HepG2 (cell line): Measurements from ENCODE around the gene BBOX1. TPM values are rescaled to one million over a fixed set of nuclear protein-coding genes. Genes with fewer than 3 reads are reported as not detected.

Experiments
- ATAC-seq: fragments of 200-7000 bp; cut with Tn5 transposase; 3 replicates; pipeline ENCODE4 v1.9.1; 2020; ENCODE audit warnings: mild to moderate bottlenecking, moderate library complexity
- BruUV-seq: library from RNA; stranded (reverse); fragments of 400-500 nt; replicated peaks from 2 replicates; lab custom pipeline; 2021; lab: Mats Ljungman, UMichigan
- CTCF ChIA-PET: fragments of 300-600 bp; formaldehyde crosslinking; extraction: SDS; loops from one replicate; lab custom pipeline; 2021; ENCODE audit warnings: low total read pairs, inconsistent platforms, low intra/inter-chr PET ratio; lab: Yijun Ruan, JAX
- POLR2A ChIA-PET: fragments of 350-600 bp; sonication (Branson Sonifier 250); formaldehyde crosslinking; loops from one replicate; lab custom pipeline; 2020; ENCODE audit warnings: antibody characterized with exemption, inconsistent platforms; lab: Yijun Ruan, JAX
- DNase-seq: peaks from one replicate; pipeline ENCODE4 v3.0.0-alpha.2; 2015; ENCODE audit warnings: low spot score
- FAIRE-seq: peaks from 3 replicates; lab custom pipeline; 2011; peaks lifted over from hg19 to GRCh38; lab: Jason Lieb, UNC
- H2AFZ ChIP-seq: one replicate; pipeline ENCODE4 v1.6.1; 2011; ENCODE audit warnings: low read length, inconsistent platforms
- H3K27ac ChIP-seq: fragments of 300-600 bp; 3 replicates; pipeline ENCODE4 v1.8.0; 2011; ENCODE audit warnings: mixed run types, mild to moderate bottlenecking, mixed read lengths, low read length, inconsistent platforms; ENCODE audit not compliant: insufficient read depth; ENCODE audit errors: extremely low read length
- H3K27me3 ChIP-seq, 2 experiments: fragments of 200-600 bp in 1 of 2; 2 replicates in 1 of 2; 3 replicates in 1 of 2; pipeline versions ENCODE4 v1.6.0 to v1.8.0; 2011; ENCODE audit warnings: low read length in 2 of 2, mild to moderate bottlenecking in 2 of 2, moderate library complexity in 2 of 2, inconsistent platforms in 1 of 2; ENCODE audit not compliant: insufficient read depth in 2 of 2, control insufficient read depth in 1 of 2
- H3K36me3 ChIP-seq, 2 experiments: fragments of 200-600 bp in 1 of 2; replicated peaks in 1 of 2; 2 replicates in 1 of 2; 3 replicates in 1 of 2; pipeline versions ENCODE4 v1.5.1 to v1.8.0; 2011; ENCODE audit warnings: low read length in 2 of 2, inconsistent platforms in 1 of 2; ENCODE audit not compliant: insufficient read depth in 2 of 2, control insufficient read depth in 1 of 2
- H3K4me1 ChIP-seq: 2 replicates; pipeline ENCODE4 v1.5.1; 2012; ENCODE audit warnings: low read length, inconsistent platforms; ENCODE audit not compliant: insufficient read depth
- H3K4me2 ChIP-seq: 2 replicates; pipeline ENCODE4 v1.6.0; 2011; ENCODE audit warnings: low read depth, low read length, inconsistent platforms
- H3K4me3 ChIP-seq, 3 experiments: fragments of 200-600 bp in 1 of 3; sonication (generic), shearing (Covaris generic) in 1 of 3; replicated peaks in 1 of 3; 2 replicates each; pipeline ENCODE4 v1.5.1; 2011 to 2016; ENCODE audit warnings: low read length in 3 of 3, inconsistent platforms in 2 of 3, low read depth in 2 of 3, mild to moderate bottlenecking in 2 of 3, control low read depth in 1 of 3, mixed read lengths in 1 of 3; ENCODE audit not compliant: insufficient read depth in 1 of 3
- H3K79me2 ChIP-seq: one replicate; pipeline ENCODE4 v1.6.1; 2011; ENCODE audit warnings: low read length, inconsistent platforms; ENCODE audit not compliant: insufficient read depth
- H3K9ac ChIP-seq: 2 replicates; pipeline ENCODE4 v1.6.0; 2011; ENCODE audit warnings: mild to moderate bottlenecking, low read depth, low read length, inconsistent platforms; ENCODE audit not compliant: insufficient read depth
- H3K9me3 ChIP-seq: 2 replicates; pipeline ENCODE4 v1.5.1; 2012; ENCODE audit warnings: mild to moderate bottlenecking, low read length
- H4K20me1 ChIP-seq: 2 replicates; pipeline ENCODE4 v1.6.0; 2011; ENCODE audit warnings: inconsistent platforms, mild to moderate bottlenecking, low read length, moderate library complexity; ENCODE audit not compliant: insufficient read depth
- ATRX ChIP-seq: sonication (generic); formaldehyde crosslinking; IDR thresholded peaks from 2 replicates; pipeline ENCODE4 v1.4.0; 2020; ENCODE audit warnings: missing genetic modification reagents, borderline replicate concordance
- DZIP1 ChIP-seq: sonication (generic); formaldehyde crosslinking; IDR thresholded peaks from 2 replicates; pipeline ENCODE4 v1.5.0; 2020; ENCODE audit warnings: mild to moderate bottlenecking, missing genetic modification reagents
- FOXO1 ChIP-seq: sonication (generic); formaldehyde crosslinking; IDR thresholded peaks from 2 replicates; pipeline ENCODE4 v1.4.0; 2020; ENCODE audit warnings: missing genetic modification reagents
- HNRNPL ChIP-seq: fragments of 200-400 bp; formaldehyde crosslinking; IDR thresholded peaks from 2 replicates; pipeline ENCODE4 v1.6.1; 2017; ENCODE audit warnings: mild to moderate bottlenecking, low read depth, low read length
- JARID2 ChIP-seq: sonication (generic); formaldehyde crosslinking; IDR thresholded peaks from 2 replicates; pipeline ENCODE4 v1.8.1; 2023; ENCODE audit warnings: missing genetic modification reagents, inconsistent platforms; ENCODE audit not compliant: insufficient replicate concordance
- KAT8 ChIP-seq: IDR thresholded peaks from 2 replicates; pipeline ENCODE4 v1.6.1; 2016; ENCODE audit warnings: missing genetic modification reagents, missing compliant biosample characterization
- RFXANK ChIP-seq: IDR thresholded peaks from 2 replicates; pipeline ENCODE4 v1.6.1; 2016
- SETDB1 ChIP-seq: sonication (generic); formaldehyde crosslinking; IDR thresholded peaks from 2 replicates; pipeline ENCODE4 v1.5.1; 2020; ENCODE audit warnings: missing genetic modification reagents, mild to moderate bottlenecking, borderline replicate concordance
- SP140L ChIP-seq: sonication (generic); formaldehyde crosslinking; IDR thresholded peaks from 2 replicates; pipeline ENCODE4 v1.4.0; 2020; ENCODE audit warnings: missing genetic modification reagents, borderline replicate concordance
- ZFP36L2 ChIP-seq: sonication (generic); formaldehyde crosslinking; IDR thresholded peaks from 2 replicates; pipeline ENCODE4 v1.4.0; 2020; ENCODE audit warnings: missing genetic modification reagents
- ZNF20 ChIP-seq: sonication (generic); formaldehyde crosslinking; IDR thresholded peaks from 2 replicates; pipeline ENCODE4 v1.4.0; 2020; ENCODE audit warnings: mild to moderate bottlenecking, moderate library complexity, missing genetic modification reagents
- ZNF205 ChIP-seq: IDR thresholded peaks from 2 replicates; pipeline ENCODE4 v1.6.1; 2018; ENCODE audit warnings: missing biosample characterization, missing genetic modification reagents
- ZNF235 ChIP-seq: sonication (generic); formaldehyde crosslinking; IDR thresholded peaks from 2 replicates; pipeline ENCODE4 v1.8.1; 2023; ENCODE audit warnings: mild to moderate bottlenecking, missing genetic modification reagents, borderline replicate concordance
- ZNF264 ChIP-seq: sonication (generic); formaldehyde crosslinking; IDR thresholded peaks from 2 replicates; pipeline ENCODE4 v1.4.0; 2020; ENCODE audit warnings: missing genetic modification reagents
- ZSCAN30 ChIP-seq: sonication (generic); formaldehyde crosslinking; IDR thresholded peaks from 2 replicates; pipeline ENCODE4 v1.5.0; 2020; ENCODE audit warnings: mild to moderate bottlenecking, missing genetic modification reagents
- ZZZ3 ChIP-seq: sonication (generic); formaldehyde crosslinking; IDR thresholded peaks from 2 replicates; pipeline ENCODE4 v1.4.0; 2020; ENCODE audit warnings: missing genetic modification reagents, mild to moderate bottlenecking, borderline replicate concordance
- WGBS: methylation state at CpG from one replicate; pipeline ENCODE4 v1.1.6; 2017; ENCODE audit warnings: low lambda C conversion rate; 5-methylcytosine and 5-hydroxymethylcytosine counted together
- in situ Hi-C: cut with HindIII; loops from 2 replicates; pipeline ENCODE4 v1.10.0; 2017; ENCODE audit warnings: low pct_unique_long_range_greater_than_20kb; ENCODE audit not compliant: extremely low pct_ligation_motif_present
- intact Hi-C: fragments of 100-400 bp; cut with micrococcal nuclease; formaldehyde crosslinking; loops from one replicate; pipeline ENCODE4 v1.10.0; 2022; ENCODE audit not compliant: unreplicated experiment
- polyA plus RNA-seq, 8 experiments: library from polyadenylated mRNA; depleted of rRNA in 3 of 8; stranded (reverse) in 7 of 8; unstranded in 1 of 8; fragments of >200 nt; fragmentation: Illumina TruSeq in 4 of 8; extraction: Trizol in 4 of 8; gene quantifications; 2 replicates each; pipeline versions ENCODE4 v1.2.1 to v1.2.3, GENCODE V29; 2011 to 2016; ENCODE audit warnings: low read depth in 4 of 8, missing spikeins in 1 of 8, mixed read lengths in 1 of 8; ENCODE audit not compliant: insufficient read depth in 1 of 8
- total RNA-seq, 5 experiments: library from RNA; depleted of rRNA; stranded (reverse); fragments of >200 nt; fragmentation: Illumina TruSeq; extraction: Trizol; gene quantifications; 2 replicates each; pipeline ENCODE4 v1.2.3, GENCODE V29; 2016; ENCODE audit warnings: low read depth in 1 of 5
- TF ChIP-seq, protein P1 (sequence below): sonication (generic); formaldehyde crosslinking; IDR thresholded peaks from 2 replicates; pipeline ENCODE4 v1.4.0; 2020; ENCODE audit warnings: missing genetic modification reagents

Gene BBOX1
- total and polyA plus RNA-seq, 2 of the 13 experiments (the other 11 are each of a cell fraction or from before 2014, with no cell fraction given), result not detected

DNA sequence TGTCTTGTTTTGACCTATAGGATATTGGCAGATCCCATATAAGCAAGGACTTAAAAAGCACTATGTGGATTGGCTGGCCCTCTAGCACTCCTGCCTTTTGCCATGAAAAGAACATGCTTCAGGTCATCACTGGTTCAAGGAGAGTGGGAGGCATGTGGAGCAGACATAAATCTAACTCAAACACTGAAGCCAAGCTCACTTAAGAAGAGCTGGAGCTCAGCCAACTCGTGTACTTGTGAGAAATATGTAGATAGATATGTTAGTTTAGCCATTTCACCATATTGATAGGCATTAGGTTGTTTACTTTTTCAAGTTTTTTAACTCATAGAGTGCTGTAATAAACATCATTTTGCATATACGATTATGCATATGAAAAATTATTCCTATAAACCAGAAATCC lies 19.9 kb upstream of the BBOX1 start:
- intact Hi-C loops, result no loop called here
- no TSS peak for BruUV-seq
- no peaks in the 10 kb centered on the region for H3K27me3 ChIP-seq
- POLR2A ChIA-PET, result no interaction called here
- 24% methylated on average over 2 of the region's 2 CpGs for WGBS
- H3K9ac ChIP-seq, result no peak overlapping the region
- H3K4me2 ChIP-seq, result no peak overlapping the region
- no peaks in the 10 kb centered on the region for H4K20me1 ChIP-seq
- no peak overlapping the region for H3K4me3 ChIP-seq
- no peak for ATAC-seq
- FAIRE-seq, result no peak
- peaks cover 12% of the 10 kb centered on the region for H3K4me1 ChIP-seq
- no peak for DNase-seq
- CTCF ChIA-PET, result no interaction called here
- in situ Hi-C loops, result no loop called here
- no peaks in the 10 kb centered on the region for H3K79me2 ChIP-seq
- no peaks in the 10 kb centered on the region for H3K36me3 ChIP-seq
- TF ChIP-seq ZSCAN30 (CRISPR knock-in tag) (no peak), FOXO1 (CRISPR knock-in tag) (no peak), SP140L (CRISPR knock-in tag) (no peak), HNRNPL (no peak), ZZZ3 (no peak), DZIP1 (CRISPR knock-in tag) (no peak), ZNF205 (no peak), ZNF264 (CRISPR knock-in tag) (no peak), KAT8 (CRISPR knock-in tag) (no peak), ZNF235 (no peak), ATRX (no peak), SETDB1 (no peak), ZNF20 (CRISPR knock-in tag) (no peak), ZFP36L2 (CRISPR knock-in tag) (no peak), RFXANK (no peak), JARID2 (CRISPR knock-in tag) (no peak)
- TF ChIP-seq, protein P1, sequence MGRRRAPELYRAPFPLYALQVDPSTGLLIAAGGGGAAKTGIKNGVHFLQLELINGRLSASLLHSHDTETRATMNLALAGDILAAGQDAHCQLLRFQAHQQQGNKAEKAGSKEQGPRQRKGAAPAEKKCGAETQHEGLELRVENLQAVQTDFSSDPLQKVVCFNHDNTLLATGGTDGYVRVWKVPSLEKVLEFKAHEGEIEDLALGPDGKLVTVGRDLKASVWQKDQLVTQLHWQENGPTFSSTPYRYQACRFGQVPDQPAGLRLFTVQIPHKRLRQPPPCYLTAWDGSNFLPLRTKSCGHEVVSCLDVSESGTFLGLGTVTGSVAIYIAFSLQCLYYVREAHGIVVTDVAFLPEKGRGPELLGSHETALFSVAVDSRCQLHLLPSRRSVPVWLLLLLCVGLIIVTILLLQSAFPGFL, result no peak
- no peak overlapping the region for H3K27ac ChIP-seq
- H3K9me3 ChIP-seq, result no peaks in the 10 kb centered on the region
- no peak overlapping the region for H2AFZ ChIP-seq
